ENCODE data around the gene ABCF3. TPM values are rescaled to one million over a fixed set of nuclear protein-coding genes. Genes with fewer than 3 reads are reported as not detected.
"Not testable (repeated sequence)": the region's sequence is repeated elsewhere in the genome, so short reads cannot be mapped to it uniquely, and the experiment has no call there.

Gene ABCF3
- total RNA-seq, result 69.3 TPM
- long read RNA-seq, transcript ABCF3-203 (21 exons, 2,624 nt), result major isoform, 192 of 231 reads
- long read RNA-seq, partial matches to known transcripts, result 9 of 231 reads
- long read RNA-seq, other reads (novel, unspliced or antisense), result 29 of 231 reads

- DNase-seq (no peak), ATAC-seq (ENCODE audit: poor library complexity) (peak; percentile 28)
- intact Hi-C loops (cut with DNase I), result loop anchor here (5.0 kb wide), 1 partner anchor 176 kb away; the partner anchor contains the start of genes CLCN2 and POLR2H
These were observed at the start of gene ABCF3 for GRCh38 chr3:184186184-184186901. TSS of gene ABCF3 (plus strand) at chr3:184186199. CDS start at chr3:184186208, 9 bp downstream.

DNA sequence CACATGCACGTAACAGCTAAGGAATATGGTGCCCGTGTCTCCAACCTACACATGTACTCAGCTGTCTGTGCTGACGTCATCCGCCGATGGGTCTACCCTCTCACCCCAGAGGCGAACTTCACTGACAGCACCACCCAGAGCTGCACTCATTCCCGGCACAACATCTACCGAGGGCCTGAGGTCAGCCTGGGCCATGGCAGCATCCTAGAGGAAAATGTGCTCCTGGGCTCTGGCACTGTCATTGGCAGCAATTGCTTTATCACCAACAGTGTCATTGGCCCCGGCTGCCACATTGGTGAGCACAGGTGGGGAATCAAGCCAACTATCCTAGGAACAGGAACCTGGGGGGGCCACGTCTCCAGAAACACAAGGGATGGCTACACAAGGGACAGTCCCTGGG, 45.6 kb upstream of the ABCF3 start:
- ATAC-seq (ENCODE audit: poor library complexity), result no peak
- no peak for DNase-seq
- intact Hi-C loops (cut with DNase I), result no loop called here

DNA sequence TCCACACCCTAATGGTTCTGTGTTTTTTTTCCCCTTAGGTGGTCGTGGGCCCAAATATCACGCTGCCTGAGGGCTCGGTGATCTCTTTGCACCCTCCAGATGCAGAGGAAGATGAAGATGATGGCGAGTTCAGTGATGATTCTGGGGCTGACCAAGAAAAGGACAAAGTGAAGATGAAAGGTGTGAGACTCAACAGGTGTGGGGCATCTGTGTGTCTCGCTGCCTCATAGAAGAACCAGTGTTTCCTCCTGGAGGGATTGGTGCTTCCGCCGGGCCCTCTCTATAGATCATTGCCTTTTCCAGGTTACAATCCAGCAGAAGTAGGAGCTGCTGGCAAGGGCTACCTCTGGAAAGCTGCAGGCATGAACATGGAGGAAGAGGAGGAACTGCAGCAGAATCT, 43.8 kb upstream of the ABCF3 start:
- intact Hi-C loops (cut with DNase I), result no loop called here
- ATAC-seq (ENCODE audit: poor library complexity) (no peak), DNase-seq (no peak)

GRCh38 chr3:184143327-184143726, 42.7 kb upstream of the ABCF3 start:
- intact Hi-C loops (cut with DNase I), result no loop called here
- DNase-seq (no peak), ATAC-seq (ENCODE audit: poor library complexity) (no peak)

DNA sequence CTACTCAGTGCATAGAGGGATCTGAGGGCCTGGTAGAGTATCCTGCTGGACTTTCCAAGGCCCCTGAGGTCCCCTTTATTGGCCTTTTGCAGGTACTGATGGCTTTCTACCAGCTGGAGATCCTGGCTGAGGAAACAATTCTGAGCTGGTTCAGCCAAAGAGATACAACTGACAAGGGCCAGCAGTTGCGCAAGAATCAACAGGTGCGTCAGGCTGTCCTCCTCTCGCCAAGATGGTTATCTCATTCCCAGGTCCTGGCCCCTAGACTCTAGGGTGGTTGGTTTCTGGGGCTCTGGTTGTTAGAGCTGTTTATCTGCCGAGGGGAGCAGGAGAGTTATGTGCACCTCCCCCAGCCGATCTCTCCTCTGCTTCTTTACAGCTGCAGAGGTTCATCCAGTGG, 41.5 kb upstream of the ABCF3 start:
- intact Hi-C loops (cut with DNase I), result no loop called here
- ATAC-seq (ENCODE audit: poor library complexity), result no peak
- DNase-seq, result no peak

- intact Hi-C loops (cut with DNase I), result no loop called here
- peak; percentile 74 for ATAC-seq (ENCODE audit: poor library complexity)
- peak; percentile 77 for DNase-seq
These were observed 40.9 kb upstream of the ABCF3 start for GRCh38 chr3:184145111-184145524.

GRCh38 chr3:184145751-184146270, 40.2 kb upstream of the ABCF3 start:
- no peak for ATAC-seq (ENCODE audit: poor library complexity)
- DNase-seq, result no peak
- intact Hi-C loops (cut with DNase I), result no loop called here

- intact Hi-C loops (cut with DNase I), result no loop called here
- ATAC-seq (ENCODE audit: poor library complexity) (no peak), DNase-seq (no peak)
These were observed 37.9 kb upstream of the ABCF3 start for GRCh38 chr3:184148076-184148475.

- intact Hi-C loops (cut with DNase I), result no loop called here
- DNase-seq, result no peak
- no peak for ATAC-seq (ENCODE audit: poor library complexity)
These were observed 36.9 kb upstream of the ABCF3 start for GRCh38 chr3:184149123-184149522.

- intact Hi-C loops (cut with DNase I); DNase-seq: not testable (repeated sequence)
- ATAC-seq (ENCODE audit: poor library complexity), result peak; percentile 34
These were observed 36.2 kb upstream of the ABCF3 start for GRCh38 chr3:184149770-184150169.

DNA sequence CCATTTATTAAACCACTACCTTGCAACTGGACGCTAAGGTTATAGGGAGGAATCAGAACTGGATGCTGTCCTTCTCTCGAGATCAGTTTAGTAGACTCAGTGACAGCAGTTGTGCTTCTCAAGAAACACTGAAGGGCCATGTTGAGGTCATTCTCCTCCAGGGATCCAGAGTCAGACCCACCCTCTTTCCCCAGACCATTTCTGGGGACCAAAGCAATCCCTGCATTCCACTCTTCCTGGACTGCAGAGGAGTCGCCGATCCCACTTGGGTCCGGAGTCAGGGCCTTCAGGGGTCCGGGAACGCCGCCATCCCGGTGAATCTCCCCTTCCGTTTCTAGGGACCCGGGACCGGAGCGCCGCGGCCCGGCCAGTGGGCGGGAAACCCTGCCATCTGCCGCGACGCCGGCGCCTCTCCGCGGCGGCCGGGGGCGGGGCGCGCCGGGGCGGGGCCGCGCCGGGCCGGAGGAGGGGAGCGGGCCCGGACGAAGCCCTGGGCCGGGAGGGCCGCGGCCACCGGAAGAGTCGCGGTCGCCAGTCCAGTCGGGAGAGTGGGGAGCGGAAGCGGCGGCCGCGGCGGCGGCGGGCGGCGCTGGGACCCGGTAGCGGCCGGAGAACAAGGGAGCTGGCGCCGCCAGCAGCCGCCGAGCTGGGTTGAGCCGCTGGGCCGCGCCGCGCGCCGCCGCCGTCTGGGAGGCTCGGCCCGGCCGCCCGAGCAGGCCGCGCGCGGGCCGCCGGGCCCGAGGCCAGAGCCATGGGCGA, 30.9 kb upstream of the ABCF3 start, which contains the start of gene DVL3:
Gene DVL3 (plus strand): TSS at position 493 of the 759 bp plus-strand sequence. CDS start 259 bp downstream, at position 752.
- ATAC-seq (ENCODE audit: poor library complexity), result peak; percentile 85
- DNase-seq, result peak; percentile 88
- intact Hi-C loops (cut with DNase I), result no loop called here

DNA sequence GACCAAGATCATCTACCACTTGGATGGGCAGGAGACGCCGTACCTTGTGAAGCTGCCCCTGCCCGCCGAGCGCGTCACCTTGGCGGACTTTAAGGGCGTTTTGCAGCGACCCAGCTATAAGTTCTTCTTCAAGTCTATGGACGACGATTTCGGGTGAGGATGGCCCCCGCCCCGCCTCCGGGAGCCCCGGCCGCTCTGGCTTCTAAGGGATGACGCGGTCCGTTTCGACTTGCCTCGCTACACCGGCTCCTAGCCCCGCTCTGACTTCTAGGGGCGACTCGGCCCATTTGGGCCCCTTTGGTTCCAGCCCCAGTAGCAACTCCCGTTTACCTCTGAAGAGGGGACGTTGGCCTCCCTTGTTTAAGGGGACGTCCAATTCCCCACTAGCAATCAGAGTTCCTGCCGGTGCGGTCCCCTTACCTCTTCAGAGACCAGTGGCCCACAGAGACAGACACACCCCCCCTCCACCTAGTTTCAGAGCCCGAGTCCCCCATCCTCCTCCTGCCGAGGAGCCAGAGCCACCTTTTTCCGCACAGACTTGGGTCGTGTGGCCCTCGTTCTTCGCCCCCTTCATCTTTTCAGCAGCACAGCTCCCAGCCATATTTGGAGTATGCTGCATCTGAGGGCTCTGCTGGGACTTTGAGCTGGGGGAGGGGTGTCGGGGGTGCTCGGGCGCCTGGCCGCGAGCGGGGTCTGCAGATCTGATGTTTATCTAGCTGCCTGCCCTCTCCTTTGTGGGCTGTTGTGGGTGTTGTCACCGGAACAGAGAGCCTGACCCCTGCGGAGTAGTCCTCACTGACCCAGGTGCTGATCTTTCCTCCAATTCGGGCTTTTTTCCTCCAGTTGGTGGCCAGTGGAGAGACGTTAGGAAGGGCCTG, 30.1 kb upstream of the ABCF3 start:
- ATAC-seq (ENCODE audit: poor library complexity), result peak; percentile 9
- intact Hi-C loops (cut with DNase I), result no loop called here
- no peak for DNase-seq

- intact Hi-C loops (cut with DNase I), result no loop called here
- peak; percentile 75 for DNase-seq
- ATAC-seq (ENCODE audit: poor library complexity), result peak; percentile 61
These were observed 29.5 kb upstream of the ABCF3 start for GRCh38 chr3:184156522-184156955.

DNA sequence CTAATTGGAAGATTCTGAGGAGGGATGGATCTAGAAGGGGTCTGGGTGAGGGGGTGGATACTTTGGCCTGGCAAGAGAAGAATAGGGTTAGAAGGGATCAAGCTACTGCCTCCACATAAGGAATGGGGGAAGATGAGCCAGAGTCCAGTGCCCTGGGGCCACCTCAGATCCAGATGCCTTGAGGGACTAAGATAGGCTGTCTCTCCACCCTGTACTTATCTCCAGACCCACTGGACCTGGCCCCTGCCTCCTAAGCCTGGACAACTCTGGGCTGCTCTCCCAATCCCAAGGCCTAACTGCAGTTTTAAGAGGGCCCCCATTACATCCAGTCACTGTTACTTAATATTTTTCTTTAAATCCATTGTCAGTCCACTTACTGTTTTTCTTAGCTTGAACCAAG, 28.8 kb upstream of the ABCF3 start:
- ATAC-seq (ENCODE audit: poor library complexity), result no peak
- intact Hi-C loops (cut with DNase I), result no loop called here

DNA sequence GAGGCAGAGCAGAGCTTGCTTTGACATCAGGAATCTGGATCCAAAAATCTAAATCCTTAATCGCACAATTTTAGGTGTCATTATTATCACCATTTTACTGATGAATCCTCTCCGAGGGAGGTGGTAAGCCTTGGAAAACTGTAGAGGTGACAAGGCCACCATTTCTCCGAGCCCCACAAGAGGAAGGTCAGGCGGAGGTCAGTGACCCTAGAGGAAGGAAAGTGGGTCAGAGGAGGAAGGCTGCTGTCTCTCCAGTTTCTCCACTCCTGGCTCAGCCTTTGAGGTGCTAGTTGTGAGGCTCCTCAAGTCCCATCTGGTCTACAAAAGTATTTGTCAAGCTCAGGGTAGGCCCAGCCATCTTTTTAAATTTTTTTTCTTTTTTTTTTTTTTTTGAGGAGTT, 27.6 kb upstream of the ABCF3 start:
- ATAC-seq (ENCODE audit: poor library complexity), result no peak
- intact Hi-C loops (cut with DNase I), result no loop called here
- DNase-seq, result no peak

More for the DNA sequence above, 28.8 kb upstream of the ABCF3 start:
- DNase-seq, result no peak

DNA sequence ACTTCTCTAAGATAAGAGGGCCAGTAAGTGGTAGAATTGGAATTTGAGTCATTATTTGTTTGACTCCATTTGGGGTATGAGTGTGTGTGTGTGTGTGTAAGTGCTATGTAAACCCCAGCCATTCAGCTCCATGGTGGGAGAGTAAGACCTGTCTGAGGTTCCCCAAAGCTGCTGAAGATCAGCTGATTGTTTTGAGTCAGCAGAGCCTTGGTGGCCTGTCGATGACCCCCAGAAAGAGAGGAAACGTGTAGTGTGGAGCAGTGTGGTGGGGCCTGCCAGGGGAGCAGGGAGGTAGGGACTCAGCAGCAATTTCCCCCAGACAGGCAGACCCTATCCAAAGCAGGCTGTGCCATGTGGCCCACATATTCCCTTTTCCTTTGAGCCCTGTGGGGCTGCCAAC, 25.5 kb upstream of the ABCF3 start:
- intact Hi-C loops (cut with DNase I), result no loop called here

DNA sequence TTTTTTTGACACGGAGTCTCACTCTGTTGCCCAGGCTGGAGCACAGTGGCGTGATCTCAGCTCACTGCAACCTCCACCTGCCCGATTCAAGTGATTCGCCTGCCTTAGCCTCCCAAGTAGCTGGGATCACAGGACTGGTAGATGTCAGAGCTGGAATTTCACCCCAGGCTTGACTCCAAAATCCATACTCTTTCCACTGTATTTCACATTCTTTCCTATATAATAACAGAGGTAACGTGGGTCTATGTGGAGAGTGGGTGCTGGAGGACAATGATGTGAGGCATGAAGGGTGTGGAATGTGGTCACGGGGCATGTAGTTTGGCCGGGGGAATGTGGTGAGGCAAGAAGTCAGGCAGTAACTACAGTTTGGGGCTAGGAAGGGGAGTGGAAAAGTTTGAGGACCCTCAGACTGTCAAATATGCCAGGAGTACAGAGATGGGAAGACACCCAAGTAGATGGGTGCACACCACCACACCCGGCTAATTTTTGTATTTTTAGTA, 23.4 kb upstream of the ABCF3 start:
- intact Hi-C loops (cut with DNase I); ATAC-seq (ENCODE audit: poor library complexity); DNase-seq: not testable (repeated sequence)

More for the DNA sequence above, 25.5 kb upstream of the ABCF3 start:
- ATAC-seq (ENCODE audit: poor library complexity) (peak; percentile 1), DNase-seq (no peak)

DNA sequence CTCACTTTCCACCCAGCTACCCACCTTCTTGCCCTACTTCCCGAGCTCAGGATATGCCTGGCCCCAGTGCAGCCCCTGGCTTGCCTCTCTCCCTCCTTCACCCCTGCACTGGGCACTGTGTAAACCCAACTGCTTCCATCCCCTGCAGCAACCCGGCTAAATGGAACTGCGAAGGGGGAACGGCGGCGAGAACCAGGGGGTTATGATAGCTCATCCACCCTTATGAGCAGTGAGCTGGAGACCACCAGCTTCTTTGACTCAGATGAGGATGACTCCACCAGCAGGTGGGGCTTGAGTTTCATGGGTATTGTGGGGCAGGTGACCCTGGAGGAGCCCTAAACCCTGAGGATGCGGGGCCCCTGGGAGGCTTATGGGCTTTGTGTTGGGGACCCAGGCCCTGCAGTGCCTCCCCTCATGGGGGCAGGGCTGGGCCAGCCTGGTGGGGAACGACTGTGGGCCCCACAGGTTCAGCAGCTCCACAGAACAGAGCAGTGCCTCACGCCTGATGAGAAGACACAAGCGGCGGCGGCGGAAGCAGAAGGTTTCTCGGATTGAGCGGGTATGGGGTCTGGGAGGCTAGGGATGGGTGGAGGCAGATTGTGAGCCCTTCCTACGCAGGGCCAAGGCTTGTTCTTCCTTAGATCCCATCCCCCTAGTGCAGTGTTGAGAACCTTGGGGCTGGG, 21.2 kb upstream of the ABCF3 start:
- intact Hi-C loops (cut with DNase I), result no loop called here
- ATAC-seq (ENCODE audit: poor library complexity), result no peak
- no peak for DNase-seq

Data from Right ventricle myocardium superior (tissue), 1 donor.